NCI-H2171 treated with DMSO at 0.1 percent for 48 hours (cell line): ENCODE measurements around the gene LLGL2.

Experiments used
- DNase-seq: peaks from one replicate; lab custom pipeline; 2025; lab: John Stamatoyannopoulos, UW

The LLGL2 gene

DNA sequence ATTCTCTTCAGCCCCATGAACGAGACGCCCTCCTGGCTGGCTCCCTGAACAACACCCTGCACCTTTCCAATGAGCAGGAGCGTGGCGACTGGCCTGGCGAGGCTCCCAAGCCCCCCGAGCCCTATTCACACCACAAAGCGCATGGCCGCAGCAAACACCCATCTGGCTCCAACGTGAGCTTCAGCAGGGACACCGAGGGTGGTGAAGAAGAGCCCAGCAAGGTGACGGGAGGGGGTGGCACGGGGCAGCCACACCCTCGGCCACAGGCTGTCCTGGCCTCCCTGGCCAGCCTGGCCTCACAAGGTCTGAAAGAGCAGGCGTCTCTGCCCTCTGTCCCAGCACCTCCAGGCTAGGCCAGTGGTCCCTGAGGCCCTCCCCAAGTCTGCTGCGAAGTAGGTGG lies 33.8 kb upstream of the LLGL2 start:
- DNase-seq: no peak

DNA sequence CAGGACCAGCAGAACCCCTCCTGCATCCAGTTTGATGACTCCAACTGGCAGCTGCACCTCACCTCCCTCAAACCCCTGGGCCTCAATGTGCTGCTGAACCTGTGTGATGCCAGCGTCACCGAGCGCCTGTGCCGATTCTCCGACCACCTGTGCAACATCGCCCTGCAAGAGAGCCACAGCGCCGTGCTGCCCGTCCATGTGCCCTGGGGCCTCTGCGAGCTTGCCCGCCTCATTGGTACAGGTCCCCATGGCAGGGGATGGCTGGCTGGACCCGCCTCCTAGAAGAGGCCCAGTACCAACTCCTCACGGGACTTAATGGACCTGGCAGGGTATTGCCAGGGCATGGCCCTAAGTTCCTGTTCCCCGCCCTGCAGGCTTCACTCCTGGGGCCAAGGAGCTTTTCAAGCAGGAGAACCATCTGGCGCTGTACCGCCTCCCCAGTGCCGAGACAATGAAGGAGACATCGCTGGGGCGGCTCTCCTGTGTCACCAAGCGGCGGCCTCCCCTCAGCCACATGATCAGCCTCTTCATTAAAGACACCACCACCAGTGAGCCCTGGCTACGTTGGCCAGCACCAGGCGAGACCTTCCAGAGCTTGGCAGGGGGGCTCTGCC lies 32.8 kb upstream of the LLGL2 start:
- DNase-seq: no peak

DNA sequence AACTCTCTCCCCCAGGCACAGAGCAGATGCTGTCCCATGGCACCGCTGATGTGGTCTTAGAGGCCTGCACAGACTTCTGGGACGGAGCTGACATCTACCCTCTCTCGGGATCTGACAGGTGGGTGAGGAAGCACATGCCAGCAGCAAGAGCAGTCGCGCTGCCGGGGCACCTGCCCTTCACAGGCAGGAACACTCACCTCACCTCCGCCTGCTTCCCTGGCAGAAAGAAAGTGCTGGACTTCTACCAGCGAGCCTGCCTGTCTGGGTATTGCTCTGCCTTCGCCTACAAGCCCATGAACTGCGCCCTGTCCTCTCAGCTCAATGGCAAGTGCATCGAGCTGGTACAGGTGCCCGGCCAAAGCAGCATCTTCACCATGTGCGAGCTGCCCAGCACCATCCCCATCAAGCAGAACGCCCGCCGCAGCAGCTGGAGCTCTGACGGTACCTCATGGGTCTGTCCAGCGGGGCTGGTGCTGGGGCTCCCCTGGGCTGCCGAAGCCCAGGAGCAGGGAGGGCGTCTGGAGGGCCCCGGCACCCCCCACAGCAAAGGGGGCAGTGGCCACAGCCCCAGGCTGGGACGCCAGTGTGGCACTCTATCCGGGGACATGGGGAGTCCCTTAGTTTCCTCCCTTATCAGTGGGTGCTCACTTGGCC lies 31.9 kb upstream of the LLGL2 start:
- DNase-seq: no peak

DNA sequence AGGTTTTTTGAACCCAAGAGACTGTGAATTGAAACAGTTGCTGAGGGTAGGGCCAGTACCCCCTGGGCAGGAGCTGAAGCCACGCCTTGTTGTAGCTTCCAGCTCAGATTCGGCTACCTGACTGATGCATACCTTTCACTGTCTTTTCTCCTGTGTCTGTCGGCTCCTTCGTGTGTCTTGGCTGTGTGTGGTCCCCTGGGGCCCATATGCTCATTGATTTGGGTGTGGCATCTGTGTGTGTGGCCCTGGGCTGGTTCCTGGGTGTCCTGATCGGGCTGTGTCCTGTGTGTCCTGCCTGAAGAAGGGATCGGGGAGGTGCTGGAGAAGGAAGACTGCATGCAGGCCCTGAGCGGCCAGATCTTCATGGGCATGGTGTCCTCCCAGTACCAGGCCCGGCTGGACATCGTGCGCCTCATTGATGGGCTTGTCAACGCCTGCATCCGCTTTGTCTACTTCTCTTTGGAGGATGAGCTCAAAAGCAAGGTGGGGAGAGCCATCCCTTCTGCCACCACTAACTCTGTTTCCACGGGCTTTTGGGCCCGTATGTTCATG lies 31.1 kb upstream of the LLGL2 start:
- no peak for DNase-seq

DNA sequence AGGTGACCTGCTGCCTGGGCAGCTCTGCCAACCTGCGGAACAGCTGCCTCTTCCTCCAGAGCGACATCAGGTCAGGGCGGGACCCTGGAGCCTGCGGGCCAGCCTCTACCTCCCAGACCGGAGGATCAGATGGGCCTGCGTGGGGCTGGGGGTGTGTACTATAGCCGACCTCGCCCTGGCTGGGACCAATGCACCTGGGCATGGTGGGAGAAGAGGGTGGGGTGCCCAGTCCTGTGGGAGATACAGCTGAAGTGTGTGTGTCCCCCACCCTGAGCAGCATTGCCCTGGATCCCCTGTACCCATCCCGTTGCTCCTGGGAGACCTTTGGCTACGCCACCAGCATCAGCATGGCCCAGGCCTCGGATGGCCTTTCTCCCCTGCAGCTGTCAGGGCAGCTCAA lies 29.5 kb upstream of the LLGL2 start:
- DNase-seq: no peak

DNA sequence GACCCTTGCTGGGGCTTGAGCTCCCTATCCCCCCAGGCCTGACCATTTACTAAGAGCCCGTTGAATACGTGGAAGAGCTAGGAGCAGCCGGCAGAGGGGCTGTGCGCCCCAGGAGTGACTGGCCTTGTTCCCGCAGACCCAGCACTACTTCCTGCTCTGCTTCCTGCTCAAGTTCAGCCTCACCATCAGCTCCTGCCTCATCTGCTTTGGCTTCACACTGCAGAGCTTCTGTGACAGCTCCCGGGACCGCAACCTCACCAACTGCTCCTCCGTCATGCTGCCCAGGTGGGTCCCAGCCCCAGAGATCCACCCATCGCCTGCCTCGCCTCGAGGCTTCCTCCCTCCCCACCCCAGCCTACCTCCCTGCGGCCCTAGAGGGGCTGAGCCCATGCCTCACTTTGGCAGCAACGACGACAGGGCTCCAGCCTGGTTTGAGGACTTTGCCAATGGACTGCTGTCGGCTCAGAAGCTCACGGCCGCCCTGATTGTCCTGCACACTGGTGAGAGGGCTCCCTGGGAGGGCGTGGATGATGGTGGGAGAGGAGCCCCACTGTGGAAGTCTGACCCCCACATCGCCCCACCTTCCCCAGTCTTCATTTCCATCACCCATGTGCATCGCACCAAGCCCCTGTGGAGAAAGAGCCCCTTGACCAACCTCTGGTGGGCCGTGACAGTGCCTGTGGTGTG lies 27.3 kb upstream of the LLGL2 start:
- no peak for DNase-seq

DNA sequence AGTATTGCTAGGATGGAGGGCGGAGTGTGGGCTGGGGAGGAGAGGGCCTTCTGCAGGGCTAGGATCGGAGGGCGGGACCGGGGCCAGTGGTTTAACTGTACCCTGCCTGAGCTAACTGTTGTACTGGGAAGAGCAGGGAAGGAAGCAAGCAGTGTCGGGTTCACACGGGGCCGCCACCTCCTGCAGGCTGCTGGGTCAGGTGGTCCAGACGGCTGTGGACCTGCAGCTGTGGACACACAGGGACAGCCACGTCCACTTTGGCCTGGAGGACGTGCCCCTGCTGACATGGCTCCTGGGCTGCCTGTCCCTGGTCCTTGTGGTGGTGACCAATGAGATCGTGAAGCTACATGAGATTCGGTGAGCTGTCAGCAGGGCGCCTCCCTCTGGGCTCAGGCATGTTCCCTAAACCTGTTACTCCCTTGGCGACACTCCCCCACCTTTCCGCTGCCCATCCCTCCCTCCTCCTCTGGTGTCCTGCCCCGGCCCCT lies 26.7 kb upstream of the LLGL2 start:
- no peak for DNase-seq

DNA sequence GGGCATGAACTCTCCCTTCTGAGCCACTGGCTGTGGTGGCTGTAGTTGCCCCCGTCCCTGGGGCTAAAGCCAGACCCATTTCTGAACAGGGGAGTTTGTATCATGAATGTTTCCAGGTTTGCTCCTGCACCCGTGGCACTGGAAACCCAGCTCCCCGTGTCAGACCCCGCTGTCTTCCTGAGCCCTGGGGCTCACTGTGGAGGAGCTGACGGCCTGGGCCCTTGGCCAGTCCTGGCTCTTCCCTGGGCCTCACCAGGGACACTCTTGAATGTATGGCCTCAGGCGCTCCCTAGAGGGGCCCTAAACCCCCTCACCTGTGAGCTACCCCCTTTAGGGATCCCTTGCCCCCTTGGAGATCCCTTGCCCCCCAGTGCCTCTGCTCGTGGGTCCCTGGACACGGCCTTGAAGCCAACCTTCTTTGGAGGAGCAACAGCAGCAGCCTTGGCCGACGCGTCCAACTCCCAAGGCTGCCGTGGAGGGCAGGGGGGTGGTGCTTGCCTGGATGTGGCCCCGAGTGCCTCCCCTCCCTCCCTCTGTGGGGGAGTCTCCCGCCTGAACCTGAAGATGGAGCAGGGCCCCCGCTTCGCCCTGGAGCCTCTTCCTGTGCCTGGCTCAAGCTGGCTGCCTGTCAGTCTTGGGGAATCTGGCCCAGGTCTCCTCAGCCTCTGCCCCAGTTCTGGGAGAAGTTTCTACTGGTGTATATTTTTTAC lies 26.0 kb upstream of the LLGL2 start:
- no peak for DNase-seq

DNA sequence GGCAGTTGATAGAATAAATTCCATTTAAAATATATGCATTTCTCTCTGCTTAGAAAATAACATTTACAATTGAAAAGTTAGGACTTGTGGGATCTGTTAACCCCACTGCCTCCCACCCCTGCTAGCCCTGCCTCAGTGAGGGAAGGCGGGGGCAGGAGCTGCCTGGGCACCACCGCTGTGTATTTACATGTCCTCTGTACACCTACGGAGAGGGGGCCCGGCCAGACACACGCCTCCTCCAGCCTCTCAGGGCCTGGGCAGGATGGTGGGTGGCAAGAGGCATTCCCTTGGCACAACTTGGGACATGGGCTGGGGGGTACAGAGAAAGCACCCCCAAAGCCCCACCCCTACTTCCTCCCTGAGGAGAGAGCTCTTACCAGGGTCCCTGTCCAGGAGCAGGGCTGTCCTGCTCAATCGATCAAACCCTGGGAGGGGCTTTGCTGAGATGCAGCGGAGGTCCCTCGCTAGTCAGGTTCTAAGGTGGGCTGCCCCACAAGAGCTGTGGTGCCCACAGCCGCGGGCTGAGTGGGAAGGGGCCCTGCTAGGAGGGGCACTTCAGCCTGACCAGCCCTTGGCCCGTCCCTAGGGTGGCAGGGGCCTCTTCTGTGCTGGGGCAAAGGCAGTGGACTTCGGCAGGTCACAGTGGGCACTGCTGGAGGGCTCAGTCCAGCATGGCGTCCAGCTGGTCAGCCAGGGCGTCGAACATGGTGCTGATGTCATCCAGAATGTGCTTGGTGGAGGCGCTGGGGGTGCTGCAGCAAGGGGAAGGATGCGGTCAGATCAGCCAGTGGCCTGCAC lies 24.9 kb upstream of the LLGL2 start:
- no peak for DNase-seq

DNA sequence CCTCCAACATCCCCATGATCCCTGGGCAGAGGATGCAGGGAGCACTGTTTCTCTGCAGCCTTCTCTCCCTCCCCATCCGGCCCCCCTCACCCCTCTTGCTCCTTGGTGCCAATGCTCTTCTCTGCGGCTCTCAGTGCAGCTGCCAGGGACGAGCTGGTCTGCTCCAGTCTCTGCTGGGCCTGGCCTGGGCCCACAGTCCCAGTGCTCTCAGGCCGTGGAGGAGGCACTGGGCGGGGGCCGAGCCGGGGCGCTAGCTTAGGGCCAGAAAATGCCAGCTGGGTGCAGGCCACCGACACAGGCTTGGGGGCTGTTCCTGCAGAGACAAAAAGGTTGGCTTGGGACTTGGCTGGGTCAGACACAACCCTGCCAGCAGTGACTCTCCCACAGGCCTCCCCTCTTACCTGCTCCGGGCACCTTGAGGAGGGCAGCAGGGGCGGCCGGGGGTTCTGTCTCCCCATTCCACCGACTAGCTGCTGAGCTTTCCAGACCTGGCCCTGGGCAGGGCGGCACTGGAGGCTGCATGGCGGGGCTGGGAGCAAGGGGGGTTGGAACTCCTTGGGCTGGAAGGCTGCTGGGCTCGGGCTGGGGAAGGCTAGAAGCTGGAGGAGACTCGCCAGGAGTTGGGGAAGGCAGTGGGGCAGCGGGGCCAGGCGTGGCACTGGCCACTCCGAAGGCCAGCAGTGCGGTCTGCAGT lies 24.0 kb upstream of the LLGL2 start:
- DNase-seq: no peak

DNA sequence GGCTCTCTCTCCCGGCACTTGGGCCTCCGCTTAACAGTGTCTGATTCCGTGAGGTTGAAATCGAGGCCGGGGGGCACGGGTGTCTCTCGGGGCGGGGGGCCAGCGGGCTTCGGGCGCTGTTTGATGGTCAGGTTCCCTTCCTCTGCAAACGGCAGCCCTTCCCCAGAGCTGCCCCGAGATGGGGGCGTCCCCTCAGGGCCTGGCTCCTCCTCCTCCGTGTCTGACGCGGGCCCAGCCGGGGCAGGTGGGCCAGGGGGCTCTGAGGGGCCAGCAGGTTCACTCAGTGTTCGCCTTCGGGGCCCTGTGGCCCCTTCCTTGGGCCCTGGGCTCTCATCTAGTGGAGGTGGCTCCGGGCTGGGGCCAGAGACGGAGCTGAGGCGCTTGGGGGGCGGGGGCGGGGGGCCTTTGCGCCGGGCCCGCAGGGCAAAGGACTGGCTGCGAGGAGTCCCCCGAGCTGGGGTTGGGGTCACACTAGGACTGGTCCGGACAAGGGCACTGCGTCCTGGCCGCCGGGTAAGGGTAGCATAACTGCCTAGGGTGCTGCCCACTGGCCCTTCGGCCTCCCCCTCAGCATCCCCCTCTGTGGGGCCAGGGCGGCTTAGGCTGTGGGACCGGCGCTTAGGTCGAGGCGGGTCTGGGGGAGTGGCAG lies 23.3 kb upstream of the LLGL2 start:
- DNase-seq: no peak

DNA sequence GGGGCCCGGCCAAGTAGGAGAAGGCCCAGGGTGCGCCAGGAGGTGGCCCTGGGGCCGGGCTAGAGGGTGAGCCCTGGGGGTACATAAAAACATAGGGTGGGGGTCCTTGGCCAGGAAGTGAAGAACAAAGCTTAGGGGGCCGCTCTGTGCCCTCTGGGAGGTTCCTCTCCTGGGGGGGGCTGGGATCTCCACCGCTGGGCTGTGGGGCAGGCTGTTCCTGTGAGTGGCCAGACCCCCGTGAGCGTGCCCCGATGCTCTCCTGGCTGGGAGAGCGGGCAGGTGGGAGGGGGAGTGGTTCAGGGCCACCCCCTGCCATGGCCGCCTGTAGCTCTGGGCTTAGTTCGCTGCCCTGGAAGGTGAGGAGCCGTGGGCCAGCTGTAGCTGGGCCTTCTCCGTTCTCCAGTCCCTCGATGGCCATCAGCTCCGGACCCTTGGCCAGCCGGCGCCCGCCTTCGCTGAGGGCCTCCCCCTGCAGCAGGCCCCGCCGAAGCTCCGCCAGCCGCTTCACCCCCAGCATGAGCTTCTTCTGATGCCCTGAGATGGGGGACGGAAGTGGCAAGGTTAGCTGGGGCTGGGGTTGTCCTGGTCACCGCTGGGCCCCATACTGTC lies 22.7 kb upstream of the LLGL2 start:
- DNase-seq: no peak

DNA sequence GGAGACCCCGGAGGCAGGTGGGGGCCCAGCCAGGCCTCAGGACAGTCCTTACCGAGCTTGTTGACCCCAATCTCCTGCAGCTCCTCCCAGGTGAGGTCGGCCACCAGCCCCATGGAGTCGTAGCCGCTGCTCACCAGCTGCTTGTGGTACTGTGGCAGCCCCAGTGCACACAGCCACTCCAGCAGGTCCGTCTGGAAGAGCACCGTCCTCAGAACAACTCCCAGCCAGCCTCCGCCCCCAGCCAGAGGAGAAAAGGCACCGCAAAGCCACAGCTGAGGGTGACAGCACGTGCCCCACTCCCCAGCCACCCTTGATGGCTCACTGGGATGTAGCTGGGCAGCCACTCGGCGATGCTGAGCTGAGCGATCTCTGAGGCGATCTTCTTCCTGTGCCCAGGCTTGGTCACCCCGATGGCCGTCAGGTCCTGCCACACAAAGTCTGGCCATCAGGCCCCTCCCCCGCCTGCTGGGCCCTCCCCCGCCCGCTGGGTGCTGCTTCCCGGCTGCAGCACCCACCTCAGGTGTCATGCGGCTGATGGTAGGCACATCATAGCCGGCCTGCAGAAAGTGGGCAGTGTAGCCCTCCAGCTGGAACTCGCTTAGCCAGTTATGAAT lies 22.1 kb upstream of the LLGL2 start:
- DNase-seq: no peak

DNA sequence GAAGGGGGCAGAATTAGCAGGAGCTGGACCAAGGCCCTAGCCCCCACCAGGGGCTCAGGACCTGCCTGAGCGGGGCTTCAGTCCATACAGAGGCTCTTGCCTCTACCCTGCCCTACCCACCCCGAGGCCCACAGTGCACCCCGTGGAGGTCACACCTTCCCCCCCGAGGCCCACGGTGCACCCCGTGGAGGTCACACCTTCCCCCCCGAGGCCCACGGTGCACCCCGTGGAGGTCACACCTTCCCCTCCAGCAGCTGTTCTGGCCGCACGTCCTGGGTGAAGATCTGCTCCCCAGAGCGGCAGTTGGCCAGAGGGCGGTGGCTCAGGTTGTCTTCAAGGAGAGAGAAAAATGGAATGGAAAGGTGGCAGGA lies 21.5 kb upstream of the LLGL2 start:
- DNase-seq: no peak

DNA sequence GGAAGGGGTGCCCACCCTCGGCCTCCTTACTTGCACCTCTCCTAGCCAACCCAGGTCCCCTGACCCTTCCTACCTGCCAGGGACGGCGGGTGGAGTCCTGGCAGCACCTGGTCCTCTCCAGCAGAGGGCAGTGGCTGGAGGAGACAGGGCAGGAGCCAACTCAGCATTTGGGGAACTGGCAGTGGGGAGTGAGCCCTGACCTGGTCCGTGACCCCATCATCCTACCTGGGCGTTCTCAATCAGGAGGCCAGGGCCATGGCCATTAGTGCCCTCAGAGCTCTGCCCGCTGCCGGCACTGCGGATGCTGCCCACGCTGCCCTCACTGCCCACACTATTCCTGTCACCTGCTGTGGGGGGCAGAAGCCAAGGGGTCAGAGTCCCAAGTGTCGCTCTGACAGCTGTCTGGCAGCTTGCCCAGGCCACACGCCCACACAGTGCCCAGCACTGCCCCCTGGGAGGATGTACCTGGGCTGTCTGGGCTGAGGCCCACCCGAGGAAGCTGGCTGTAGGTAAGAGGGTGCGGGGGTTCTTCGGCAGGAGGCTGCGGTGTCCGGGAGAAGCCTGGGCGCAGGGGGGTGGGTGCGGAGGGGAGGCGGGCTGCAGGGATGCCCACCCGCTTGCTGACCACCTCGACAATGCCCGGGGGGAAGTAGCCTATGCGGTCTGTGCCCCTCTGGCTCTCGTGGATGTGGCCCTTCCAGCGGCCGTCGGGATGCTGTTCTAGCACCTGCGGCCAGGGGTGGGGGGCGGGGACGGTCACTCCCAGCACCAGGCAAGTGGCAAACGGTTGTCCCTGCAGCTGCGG lies 20.9 kb upstream of the LLGL2 start:
- DNase-seq: no peak

DNA sequence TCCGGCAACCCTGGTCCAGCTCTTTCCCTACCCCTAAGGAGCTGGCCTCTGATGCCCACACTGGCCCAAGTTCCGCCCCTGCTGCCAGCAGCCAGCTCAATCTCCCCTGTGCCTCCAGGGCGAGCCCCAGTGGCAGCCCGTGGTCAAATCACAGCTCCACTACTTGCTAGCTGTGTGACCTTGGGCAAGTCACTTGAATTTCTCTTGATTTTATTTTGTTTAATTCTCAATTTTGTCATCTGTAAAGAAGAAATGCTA lies 20.4 kb upstream of the LLGL2 start:
- no peak for DNase-seq

DNA sequence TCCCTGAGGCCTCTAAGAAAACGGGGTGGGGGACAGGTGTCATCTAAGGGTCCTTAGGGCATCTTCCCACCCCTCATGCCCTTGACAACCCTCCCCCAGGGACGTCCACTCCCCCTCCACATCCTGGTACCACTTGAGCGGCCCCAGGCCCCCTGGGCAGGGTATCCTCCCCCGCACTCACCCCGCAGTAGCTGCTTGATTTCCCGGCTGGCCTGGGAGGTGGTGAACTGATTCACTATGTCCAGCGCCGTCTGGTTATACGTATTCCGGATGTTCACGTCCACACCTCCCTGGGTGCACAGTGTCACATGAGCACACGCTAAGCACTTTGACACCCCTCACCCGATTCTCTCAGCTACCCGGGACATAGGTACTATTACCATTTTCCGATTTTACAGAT lies 19.9 kb upstream of the LLGL2 start:
- DNase-seq: no peak

DNA sequence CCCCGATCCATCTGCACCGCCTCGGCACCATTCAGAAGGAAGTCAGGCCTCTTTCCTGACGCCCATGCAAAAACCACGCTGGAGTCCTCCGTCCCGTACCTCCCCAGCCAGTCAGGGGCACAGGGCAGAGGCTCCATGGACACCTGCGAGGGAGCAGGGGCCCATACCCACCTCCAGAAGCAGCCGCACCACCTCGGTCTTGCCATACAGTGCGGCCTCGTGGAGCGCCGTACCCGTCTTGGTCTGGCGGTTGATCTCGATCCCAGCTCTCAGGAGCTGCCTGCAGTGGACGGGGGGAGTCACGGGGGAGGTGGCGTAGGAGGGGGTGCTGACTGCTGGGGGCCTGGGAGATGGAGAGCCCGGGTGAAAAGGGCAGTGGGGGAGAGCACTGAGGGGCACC lies 19.4 kb upstream of the LLGL2 start:
- DNase-seq: no peak

DNA sequence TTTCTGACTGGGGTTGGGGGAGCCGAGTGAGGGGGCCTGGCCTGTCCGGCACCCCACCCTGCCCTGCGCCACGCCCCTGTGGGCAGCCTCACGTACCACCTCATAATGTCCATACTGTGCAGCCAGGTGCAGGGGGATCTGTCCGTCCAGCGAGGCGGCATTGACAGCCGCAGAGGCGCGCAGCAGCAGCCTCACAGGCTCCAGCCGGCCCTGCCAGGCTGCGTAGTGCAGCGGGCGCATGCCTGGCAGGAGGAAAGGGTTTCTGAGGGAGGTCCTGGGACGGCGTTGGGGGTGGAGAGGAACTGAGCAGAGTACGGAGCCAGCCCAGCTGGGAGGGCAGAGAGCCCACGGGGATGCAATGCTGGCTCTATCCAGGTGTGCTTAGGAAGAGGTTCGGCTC lies 18.6 kb upstream of the LLGL2 start:
- DNase-seq: no peak
